NCI-H1436 treated with DMSO at 0.1 percent for 48 hours (cell line): ENCODE data around the gene KCNMB1.
"Not testable (repeated sequence)": the region's sequence is repeated elsewhere in the genome, so short reads cannot be mapped to it uniquely, and the experiment has no call there.

Experiments used
- DNase-seq: peaks from one replicate; lab custom pipeline; 2025; lab: John Stamatoyannopoulos, UW

The KCNMB1 gene

GRCh38 chr5:170376526-170376925 lies 12.6 kb downstream of the KCNMB1 start:
- not testable (repeated sequence) for DNase-seq

GRCh38 chr5:170375283-170375682 lies 13.9 kb downstream of the KCNMB1 start:
- no peak for DNase-seq

- no peak for DNase-seq
Observed at GRCh38 chr5:170372971-170373370, 16.2 kb downstream of the KCNMB1 start.

- DNase-seq = no peak
Observed at GRCh38 chr5:170368586-170368985, 20.6 kb downstream of the KCNMB1 start.

GRCh38 chr5:170366276-170366675 lies 22.9 kb downstream of the KCNMB1 start:
- DNase-seq = no peak

DNA sequence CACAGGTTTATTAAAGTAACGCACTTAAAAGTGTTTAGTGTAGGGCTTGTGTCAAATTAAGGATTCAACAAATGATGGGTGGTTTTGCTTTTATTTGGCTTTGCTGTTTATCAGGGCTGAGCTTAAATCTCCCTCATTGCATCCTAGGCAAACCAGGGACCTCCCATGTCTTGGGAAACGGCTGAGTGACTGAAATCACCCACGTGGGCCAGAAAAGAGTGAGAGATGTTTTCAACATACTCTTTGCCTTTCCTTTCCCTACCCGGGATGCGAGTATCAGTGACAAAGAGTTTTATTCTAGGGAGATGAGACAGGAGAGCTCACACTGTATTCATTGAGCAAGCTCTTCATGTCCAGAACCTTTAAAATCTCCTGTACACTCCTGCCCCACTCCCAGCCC lies 23.3 kb downstream of the KCNMB1 start:
- DNase-seq = no peak

GRCh38 chr5:170365011-170365410 lies 24.2 kb downstream of the KCNMB1 start:
- no peak for DNase-seq

GRCh38 chr5:170363671-170364070 lies 25.5 kb downstream of the KCNMB1 start:
- DNase-seq = no peak

GRCh38 chr5:170362656-170363055 lies 26.5 kb downstream of the KCNMB1 start:
- no peak for DNase-seq

- no peak for DNase-seq
Observed at GRCh38 chr5:170362102-170362501, 27.1 kb downstream of the KCNMB1 start.

DNA sequence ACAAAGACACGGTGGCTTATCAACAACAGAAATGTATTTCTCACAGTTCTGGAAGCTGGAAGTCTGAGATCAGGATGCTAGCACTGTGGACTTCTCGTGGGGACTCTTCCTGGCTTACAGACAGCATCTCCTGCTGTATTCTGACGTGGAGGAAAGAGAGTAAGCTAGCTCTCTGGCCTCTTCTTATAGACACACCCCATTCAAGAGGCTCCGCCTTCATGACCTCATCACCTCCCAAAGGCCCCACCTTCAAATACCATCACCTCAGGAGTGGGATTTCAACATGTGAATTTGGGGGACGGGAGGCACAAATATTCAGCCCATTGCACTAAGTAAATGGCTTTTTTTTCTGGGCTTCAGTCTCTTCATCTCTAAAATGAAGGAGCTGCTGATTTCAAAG lies 27.6 kb downstream of the KCNMB1 start:
- no peak for DNase-seq

GRCh38 chr5:170361116-170361515 lies 28.1 kb downstream of the KCNMB1 start:
- DNase-seq = no peak

- DNase-seq = no peak
Observed at GRCh38 chr5:170360709-170361108, 28.5 kb downstream of the KCNMB1 start.

DNA sequence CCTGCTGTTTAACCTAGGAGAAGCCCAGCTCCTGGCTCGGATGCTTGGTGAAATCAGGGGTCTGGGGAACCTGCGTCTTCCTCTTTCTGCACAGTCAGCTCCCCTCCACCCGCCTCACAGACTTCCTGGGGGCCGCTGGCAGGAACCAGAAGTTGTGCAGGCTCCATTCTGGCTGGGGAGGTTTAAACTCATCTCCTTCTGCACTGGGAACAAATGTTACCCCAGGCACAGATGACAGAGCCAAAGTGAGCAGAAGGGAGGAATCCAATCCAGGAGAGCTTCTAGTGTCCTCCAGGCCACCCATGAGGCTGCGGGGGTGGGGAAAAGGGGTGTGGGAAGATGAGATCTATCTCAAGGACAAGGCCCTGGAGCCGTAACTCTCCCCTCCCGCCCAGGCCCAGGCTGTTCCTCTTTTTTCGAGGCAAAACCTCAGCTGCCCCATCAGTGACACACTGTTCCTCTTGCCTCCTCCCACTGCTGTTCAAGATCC lies 31.2 kb downstream of the KCNMB1 start:
- no peak for DNase-seq

DNA sequence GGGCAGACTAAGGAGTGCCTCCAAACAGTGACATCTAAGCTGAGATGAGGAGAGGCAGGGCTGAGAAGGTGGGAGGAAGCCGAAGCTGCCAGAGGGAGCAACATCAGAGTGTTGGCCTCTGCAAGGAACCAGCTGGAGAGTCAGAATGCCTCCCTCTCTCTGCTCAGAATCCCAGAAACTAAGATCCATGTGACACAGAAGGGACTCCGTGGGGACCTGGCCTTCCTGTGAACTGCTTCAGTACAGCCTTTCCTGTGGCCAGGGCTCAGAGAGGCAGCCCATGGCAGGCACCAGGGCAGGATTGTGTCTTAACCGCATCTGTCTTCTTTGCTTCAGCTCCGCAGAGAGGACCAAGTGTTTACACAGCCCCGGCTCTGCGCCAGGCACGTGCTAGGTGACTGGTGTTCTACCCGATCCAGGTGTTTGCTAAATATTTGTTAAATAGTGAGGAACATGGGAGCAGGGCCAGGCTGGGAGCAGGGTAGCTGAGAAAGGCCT lies 33.5 kb downstream of the KCNMB1 start:
- DNase-seq = no peak

DNA sequence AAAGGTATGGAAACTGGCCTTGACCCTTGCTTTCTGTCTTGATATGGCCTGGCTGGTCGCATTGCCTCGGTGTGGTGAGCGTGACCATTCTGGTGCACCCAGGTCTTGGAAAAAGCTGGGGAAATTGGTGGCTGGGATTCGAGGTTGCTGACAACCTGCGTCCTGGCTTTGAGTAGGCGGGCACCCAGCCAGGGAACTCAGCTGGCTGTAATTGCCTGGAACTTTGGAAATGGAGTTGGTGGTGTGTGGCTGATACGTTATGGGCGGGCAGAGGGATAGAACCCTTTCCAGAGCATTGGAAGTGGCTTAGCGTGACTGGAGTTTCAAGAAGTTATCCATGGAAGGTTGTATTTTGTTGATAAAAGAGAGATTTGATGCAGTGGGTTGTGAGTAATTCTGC lies 35.2 kb downstream of the KCNMB1 start:
- no peak for DNase-seq

DNA sequence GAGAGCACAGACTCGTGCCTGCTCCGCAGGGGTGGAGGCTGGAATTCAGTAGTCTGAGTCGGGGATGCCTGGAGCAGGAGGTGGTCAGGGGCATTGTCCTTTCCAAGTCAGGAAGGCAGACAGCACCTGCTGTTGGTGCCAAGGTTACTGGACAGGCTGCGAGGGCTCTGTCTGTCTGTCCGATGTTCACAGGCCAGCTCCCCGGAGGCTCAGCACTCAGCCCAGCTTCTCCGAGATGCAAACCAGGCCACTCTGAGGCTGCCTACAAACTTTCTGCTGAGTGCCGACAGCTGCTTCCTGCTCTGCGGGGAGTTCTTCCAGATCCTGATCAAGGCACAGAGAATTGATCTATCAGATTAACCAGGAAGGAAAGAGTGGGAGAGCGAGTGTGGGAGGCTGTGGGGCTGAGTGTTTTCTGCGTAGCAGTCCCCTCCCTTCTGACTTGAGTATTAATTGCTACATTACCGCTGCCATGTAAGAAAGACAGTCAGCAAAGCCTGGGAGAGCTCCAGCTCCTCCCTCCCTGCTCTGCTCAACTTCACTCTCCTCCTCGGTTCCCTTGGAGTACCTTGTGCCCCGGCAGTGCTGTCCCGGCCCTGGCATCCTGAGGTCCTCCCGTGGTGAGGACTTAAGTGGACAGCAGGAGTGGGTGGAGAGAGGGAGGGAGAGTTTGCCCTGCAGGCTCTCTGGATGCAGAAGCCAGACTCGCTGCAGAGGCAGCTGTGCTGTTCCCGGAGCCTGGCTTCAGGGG lies 36.0 kb downstream of the KCNMB1 start:
- DNase-seq = no peak

GRCh38 chr5:170348137-170348633 lies 41.0 kb downstream of the KCNMB1 start:
- no peak for DNase-seq

DNA sequence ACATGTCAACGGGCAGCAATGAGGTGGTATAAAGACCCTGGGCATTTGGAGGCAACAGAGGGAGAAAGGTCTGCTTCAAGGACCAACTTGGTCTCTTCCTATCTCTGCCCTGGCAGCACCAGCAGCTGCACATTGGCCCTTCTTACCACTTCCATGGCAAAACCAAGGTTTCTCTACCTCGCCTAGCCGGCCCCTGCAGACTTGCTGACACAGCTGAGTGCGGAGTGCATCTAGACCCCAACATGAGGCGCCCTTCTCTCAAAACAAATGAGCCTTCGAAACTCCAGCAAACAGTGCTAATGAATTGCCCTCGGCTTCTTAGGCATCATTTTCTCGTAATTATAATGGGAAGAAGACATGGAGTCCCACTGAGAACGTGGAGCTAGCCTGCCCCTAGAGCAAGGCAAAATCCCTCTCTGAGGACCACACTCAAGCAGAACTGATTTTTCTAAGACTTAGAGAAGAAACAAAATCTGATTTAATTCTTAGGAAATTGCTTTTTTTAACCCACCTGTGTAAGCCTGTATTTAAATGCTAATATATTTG lies 42.1 kb downstream of the KCNMB1 start:
- no peak for DNase-seq

GRCh38 chr5:170345971-170346370 lies 43.2 kb downstream of the KCNMB1 start:
- no peak for DNase-seq

GRCh38 chr5:170343177-170343576 lies 46.0 kb downstream of the KCNMB1 start:
- no peak for DNase-seq

- no peak for DNase-seq
Observed at GRCh38 chr5:170342153-170342725, 46.9 kb downstream of the KCNMB1 start.

- no peak for DNase-seq
Observed at GRCh38 chr5:170341545-170341944, 47.6 kb downstream of the KCNMB1 start.
